HepG2 (cell line): ENCODE data around the gene ZNF189. TPM values are rescaled to one million over a fixed set of nuclear protein-coding genes. Genes with fewer than 3 reads are reported as not detected.

Experiments used
- AFF4 ChIP-seq: sonication (generic); formaldehyde crosslinking; IDR thresholded peaks from 2 replicates; pipeline ENCODE4 v1.4.0; 2020; ENCODE audit warnings: missing genetic modification reagents
- AGO2 ChIP-seq: fragments of 200-400 bp; formaldehyde crosslinking; optimal IDR thresholded peaks from 2 replicates; pipeline ENCODE3; 2017; ENCODE audit warnings: mild to moderate bottlenecking, low read depth, low read length, moderate library complexity
- ELK4 ChIP-seq: sonication (generic); formaldehyde crosslinking; IDR thresholded peaks from 2 replicates; pipeline ENCODE4 v1.9.0; 2021; ENCODE audit warnings: missing genetic modification reagents, borderline replicate concordance
- GABPB1 ChIP-seq: IDR thresholded peaks from 2 replicates; pipeline ENCODE4 v1.6.1; 2016; ENCODE audit warnings: mild to moderate bottlenecking, missing genetic modification reagents, moderate library complexity, missing compliant biosample characterization
- HOXA7 ChIP-seq: sonication (generic); formaldehyde crosslinking; IDR thresholded peaks from 2 replicates; pipeline ENCODE4 v1.8.1; 2022; ENCODE audit warnings: mild to moderate bottlenecking, missing genetic modification reagents, moderate library complexity
- KDM3A ChIP-seq: IDR thresholded peaks from 2 replicates; pipeline ENCODE4 v1.6.1; 2018; ENCODE audit warnings: low read depth, missing compliant biosample characterization
- NFYC ChIP-seq: IDR thresholded peaks from 2 replicates; pipeline ENCODE4 v1.6.1; 2016; ENCODE audit warnings: missing genetic modification reagents, missing compliant biosample characterization
- NKX3-1 ChIP-seq: sonication (generic); formaldehyde crosslinking; IDR thresholded peaks from 2 replicates; pipeline ENCODE4 v1.5.0; 2020; ENCODE audit warnings: missing genetic modification reagents
- RARG ChIP-seq: sonication (generic); formaldehyde crosslinking; IDR thresholded peaks from 2 replicates; pipeline ENCODE4 v1.4.0; 2020; ENCODE audit warnings: low read depth, mild to moderate bottlenecking, missing genetic modification reagents
- REXO4 ChIP-seq: sonication (generic); formaldehyde crosslinking; IDR thresholded peaks from 2 replicates; pipeline ENCODE4 v1.8.0; 2022; ENCODE audit warnings: missing genetic modification reagents, mild to moderate bottlenecking, borderline replicate concordance
- SMARCE1 ChIP-seq: fragments of 450-650 bp; IDR thresholded peaks from 2 replicates; pipeline ENCODE4 v1.6.1; 2017; ENCODE audit warnings: borderline replicate concordance
- SNAPC4 ChIP-seq: sonication (generic); formaldehyde crosslinking; IDR thresholded peaks from 2 replicates; pipeline ENCODE4 v1.4.0; 2020; ENCODE audit warnings: mild to moderate bottlenecking, missing genetic modification reagents
- TARDBP ChIP-seq: sonication (generic); formaldehyde crosslinking; IDR thresholded peaks from 2 replicates; pipeline ENCODE4 v1.8.0; 2022; ENCODE audit warnings: mild to moderate bottlenecking, missing genetic modification reagents
- ZBTB33 ChIP-seq: sonication (generic); formaldehyde crosslinking; IDR thresholded peaks from 2 replicates; pipeline ENCODE4 v1.4.0; 2020; ENCODE audit warnings: missing genetic modification reagents
- ZMYM3 ChIP-seq: sonication (generic); formaldehyde crosslinking; IDR thresholded peaks from 2 replicates; pipeline ENCODE4 v1.5.1; 2020; ENCODE audit warnings: mild to moderate bottlenecking, missing genetic modification reagents
- ZNF292 ChIP-seq: sonication (generic); formaldehyde crosslinking; IDR thresholded peaks from 2 replicates; pipeline ENCODE4 v1.8.1; 2022; ENCODE audit warnings: mild to moderate bottlenecking, low read depth, missing genetic modification reagents, borderline replicate concordance
- ZNF780A ChIP-seq: sonication (generic); formaldehyde crosslinking; IDR thresholded peaks from 2 replicates; pipeline ENCODE4 v1.8.0; 2022; ENCODE audit warnings: mild to moderate bottlenecking, missing genetic modification reagents, moderate library complexity
- ZZZ3 ChIP-seq: sonication (generic); formaldehyde crosslinking; IDR thresholded peaks from 2 replicates; pipeline ENCODE4 v1.4.0; 2020; ENCODE audit warnings: missing genetic modification reagents, mild to moderate bottlenecking, borderline replicate concordance
- polyA plus RNA-seq, 8 experiments: library from polyadenylated mRNA; depleted of rRNA in 3 of 8; stranded (reverse) in 7 of 8; unstranded in 1 of 8; fragments of >200 nt; fragmentation: Illumina TruSeq in 4 of 8; extraction: Trizol in 4 of 8; gene quantifications; 2 replicates each; pipeline versions ENCODE4 v1.2.1 to v1.2.3, GENCODE V29; 2011 to 2016; ENCODE audit warnings: low read depth in 4 of 8, missing spikeins in 1 of 8, mixed read lengths in 1 of 8; ENCODE audit not compliant: insufficient read depth in 1 of 8
- total RNA-seq, 5 experiments: library from RNA; depleted of rRNA; stranded (reverse); fragments of >200 nt; fragmentation: Illumina TruSeq; extraction: Trizol; gene quantifications; 2 replicates each; pipeline ENCODE4 v1.2.3, GENCODE V29; 2016; ENCODE audit warnings: low read depth in 1 of 5

ZNF189 gene
- total and polyA plus RNA-seq, 2 of the 13 experiments (the other 11 are each of a cell fraction or from before 2014, with no cell fraction given): 8.4 to 50.0 TPM

- no peak for TF ChIP-seq SNAPC4 (CRISPR knock-in tag)
- no peak for TF ChIP-seq AGO2
- peak; percentile 76; the same call in 1 of the 2 replicates for TF ChIP-seq ZNF292 (CRISPR knock-in tag)
- TF ChIP-seq ZBTB33: no peak
- TF ChIP-seq AFF4 (CRISPR knock-in tag): no peak
- TF ChIP-seq NKX3-1 (CRISPR knock-in tag): no peak
- no peak for TF ChIP-seq ZZZ3 (CRISPR knock-in tag)
- no peak for TF ChIP-seq ELK4 (CRISPR knock-in tag)
- TF ChIP-seq KDM3A: peak; percentile 19; the same call in 1 of the 2 replicates
- TF ChIP-seq ZMYM3 (CRISPR knock-in tag): no peak
- TF ChIP-seq SMARCE1: peak; percentile 62; the same call in 1 of the 2 replicates
- TF ChIP-seq NFYC (CRISPR knock-in tag): no peak
- TF ChIP-seq TARDBP (CRISPR knock-in tag): peak; percentile 71
- no peak for TF ChIP-seq REXO4
- TF ChIP-seq GABPB1 (CRISPR knock-in tag): 0 out of 2 replicates have a peak, but pooled peaks have one; percentile 6
- no peak for TF ChIP-seq RARG (CRISPR knock-in tag)
- no peak for TF ChIP-seq ZNF780A (CRISPR knock-in tag)
- no peak for TF ChIP-seq HOXA7
Observed at GRCh38 chr9:101354143-101354764, 44.4 kb upstream of the ZNF189 start (continued).
